HG02610 (cell line): ENCODE measurements around the gene SOCS6.
"Not testable (repeated sequence)": the region's sequence is repeated elsewhere in the genome, so short reads cannot be mapped to it uniquely, and the experiment has no call there.

Experiments
- ATAC-seq: cut with Tn5 transposase; IDR thresholded peaks from one replicate; pipeline ENCODE4 v1.9.1; 2021; ENCODE audit warnings: mild to moderate bottlenecking, moderate library complexity; ENCODE audit not compliant: unreplicated experiment

SOCS6 gene

DNA sequence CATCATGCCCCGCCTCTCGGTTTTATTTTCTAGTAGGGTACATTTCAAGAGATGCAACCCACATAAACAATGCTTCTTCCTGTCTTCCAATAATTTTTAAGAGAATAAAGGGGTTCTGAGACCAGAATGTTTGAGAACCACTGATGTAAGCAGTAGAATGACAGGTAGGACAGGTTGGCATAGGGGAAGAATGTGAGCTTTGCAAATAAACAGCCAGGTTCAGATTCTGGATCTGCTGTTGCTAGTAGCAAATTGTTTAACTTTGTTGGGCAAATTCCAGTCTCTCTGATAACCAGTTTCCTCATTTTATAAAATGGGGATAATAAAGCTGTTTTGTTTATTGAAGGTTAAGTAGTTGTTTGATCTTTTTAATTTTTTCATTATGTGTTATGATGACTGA, 32.8 kb downstream of the SOCS6 start:
- no peak for ATAC-seq

DNA sequence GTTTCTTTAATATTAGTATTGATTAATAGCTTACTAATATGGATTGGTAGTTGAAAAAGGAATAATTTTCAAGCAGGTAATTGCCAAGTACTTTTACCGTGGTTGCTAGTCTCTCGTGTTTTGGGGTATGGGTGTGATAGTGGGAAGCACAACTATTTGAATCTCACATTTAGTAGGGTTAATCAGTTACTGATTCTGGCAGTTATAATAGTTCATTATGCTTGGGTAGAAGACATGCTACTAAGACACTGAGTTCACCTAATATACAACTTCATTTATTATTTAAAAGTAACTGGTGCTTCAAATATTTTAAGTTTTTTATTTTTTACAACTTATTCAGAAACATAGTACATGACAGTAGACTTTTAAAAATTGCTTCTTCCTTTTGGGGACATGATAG, 33.5 kb downstream of the SOCS6 start:
- no peak for ATAC-seq

DNA sequence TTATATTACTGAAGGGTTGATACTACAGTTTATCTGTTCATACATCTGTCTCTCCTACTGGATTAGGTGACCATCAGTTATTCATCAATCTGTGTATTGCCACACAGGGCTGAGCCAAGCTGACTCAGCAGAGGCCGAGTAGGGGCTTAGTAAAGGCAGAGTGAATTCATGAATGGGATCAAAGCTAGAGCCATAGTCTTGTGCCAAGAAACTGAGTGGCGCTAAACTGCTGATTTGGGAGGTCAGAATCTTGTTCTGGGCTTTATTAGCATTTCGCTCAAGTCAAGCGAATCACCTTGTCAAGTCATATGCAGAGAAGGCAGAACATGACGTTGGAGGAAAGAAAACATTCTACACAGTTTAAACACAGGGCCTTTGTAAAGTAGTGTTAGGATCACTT, 34.1 kb downstream of the SOCS6 start:
- ATAC-seq: no peak

DNA sequence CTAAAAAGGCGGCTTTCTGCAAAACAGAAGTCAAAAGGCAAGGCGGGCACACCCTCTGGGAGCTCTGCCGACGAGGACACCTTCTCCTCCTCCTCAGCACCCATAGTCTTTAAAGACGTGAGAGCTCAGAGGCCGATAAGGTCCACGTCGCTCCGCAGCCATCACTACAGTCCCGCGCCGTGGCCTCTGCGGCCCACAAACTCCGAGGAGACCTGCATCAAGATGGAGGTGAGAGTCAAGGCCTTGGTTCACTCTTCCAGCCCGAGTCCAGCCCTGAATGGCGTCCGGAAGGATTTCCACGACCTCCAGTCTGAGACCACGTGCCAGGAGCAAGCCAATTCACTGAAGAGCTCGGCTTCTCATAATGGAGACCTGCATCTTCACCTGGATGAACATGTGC, 36.1 kb downstream of the SOCS6 start:
- ATAC-seq: no peak

DNA sequence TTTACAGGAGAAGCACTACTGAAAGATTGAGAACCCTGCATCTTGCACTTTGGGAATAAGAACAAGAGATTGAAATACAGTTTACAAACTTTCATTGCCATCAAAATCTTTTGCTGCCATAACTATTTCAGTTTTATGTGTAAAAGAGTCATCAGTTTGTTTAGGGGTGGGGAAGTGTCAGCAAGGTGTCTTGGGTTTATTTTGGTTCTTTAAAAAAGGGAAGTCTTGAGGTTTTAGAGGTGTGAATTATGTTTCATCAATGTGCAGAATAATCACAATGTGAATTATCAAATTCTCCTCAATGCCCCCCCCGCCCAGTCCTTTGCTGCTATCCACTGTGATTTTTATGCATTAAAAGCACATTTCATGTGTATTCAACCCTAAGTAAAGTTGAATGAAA, 37.4 kb downstream of the SOCS6 start:
- no peak for ATAC-seq

DNA sequence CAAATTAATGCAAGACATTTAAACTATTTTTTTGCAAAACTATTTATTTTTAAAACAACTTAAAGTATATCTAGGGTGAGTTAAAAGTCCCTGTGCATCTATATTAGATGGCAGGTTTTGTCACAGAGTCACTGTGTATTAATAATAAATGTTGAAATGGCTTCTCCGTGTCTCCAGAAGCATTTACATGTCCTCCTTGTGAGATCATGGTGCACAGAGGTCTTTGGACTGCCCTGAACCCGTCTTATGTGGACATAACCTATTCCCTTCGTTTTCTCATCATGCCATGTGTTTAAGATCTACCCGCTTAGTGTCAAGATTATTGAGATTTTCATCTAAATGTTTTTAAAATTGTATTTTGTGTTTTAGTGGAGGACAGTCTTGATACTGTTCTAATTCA, 39.3 kb downstream of the SOCS6 start:
- no peak for ATAC-seq

DNA sequence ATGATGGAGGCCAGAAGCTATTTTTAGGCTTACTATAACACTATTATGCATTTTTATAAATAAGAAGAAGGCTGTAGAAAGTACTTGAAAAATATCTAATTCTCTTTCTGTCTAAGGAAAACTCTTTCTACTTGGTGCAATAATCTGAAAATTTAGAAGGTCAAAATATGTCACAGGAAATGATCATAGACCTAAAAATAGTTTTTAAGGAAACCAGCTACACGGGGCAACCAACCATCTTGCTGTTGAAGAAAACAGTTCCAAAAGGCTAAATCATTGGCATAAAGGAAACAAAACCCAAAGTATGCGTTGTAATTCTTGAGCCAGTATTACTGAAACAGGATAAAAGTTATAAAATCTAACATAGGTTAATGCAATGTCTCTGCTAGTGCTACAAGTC, 40.2 kb downstream of the SOCS6 start:
- no peak for ATAC-seq

DNA sequence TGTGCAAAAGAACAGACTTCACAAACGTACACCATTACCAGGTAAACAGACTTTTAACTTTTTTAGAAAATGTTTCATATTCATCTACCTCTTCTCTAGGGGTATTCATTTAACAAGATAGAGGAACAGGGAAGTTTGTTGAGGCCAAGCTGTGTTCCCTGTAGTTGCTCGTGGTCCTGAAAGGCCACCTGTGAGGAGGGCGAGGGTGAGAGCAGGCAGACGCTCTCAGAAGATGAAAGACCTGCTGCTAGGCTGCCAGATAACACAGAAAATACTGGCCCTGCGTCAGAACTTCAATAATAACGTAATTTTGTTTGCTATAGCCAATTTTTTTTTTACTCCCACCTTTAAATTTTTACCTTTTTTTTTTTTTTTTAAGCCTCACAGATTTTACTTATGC, 42.0 kb downstream of the SOCS6 start:
- ATAC-seq: no peak

DNA sequence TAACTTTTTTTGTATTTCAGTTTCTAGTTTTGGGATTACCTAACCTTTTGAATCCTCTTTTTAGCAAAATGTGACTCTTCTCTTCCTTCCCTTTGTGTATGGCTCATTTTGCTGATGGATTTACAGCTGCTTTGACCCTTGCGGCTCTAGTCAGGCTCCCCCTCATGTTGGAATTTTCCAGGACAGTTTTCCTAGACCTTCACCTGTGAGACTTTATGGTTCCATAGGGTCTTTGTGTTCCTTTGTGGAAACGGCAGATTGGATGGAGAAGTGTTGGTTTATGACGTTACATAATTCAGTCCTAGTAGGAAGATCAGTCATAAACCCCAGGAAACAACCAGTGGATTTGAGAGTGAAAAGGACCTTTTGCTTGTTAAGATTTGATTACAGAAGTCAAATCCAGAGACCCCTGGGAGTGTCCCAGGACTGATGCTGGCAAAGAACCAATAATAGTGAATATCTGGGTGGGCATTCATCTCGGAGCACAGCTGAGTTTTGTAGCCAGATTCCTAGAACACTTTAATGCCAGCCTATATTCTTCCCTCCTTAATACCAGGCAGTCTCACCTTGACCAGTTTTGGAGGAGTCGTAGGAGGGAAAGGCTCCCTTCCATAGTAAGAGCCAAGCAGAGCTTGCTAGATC, 42.7 kb downstream of the SOCS6 start:
- no peak for ATAC-seq

DNA sequence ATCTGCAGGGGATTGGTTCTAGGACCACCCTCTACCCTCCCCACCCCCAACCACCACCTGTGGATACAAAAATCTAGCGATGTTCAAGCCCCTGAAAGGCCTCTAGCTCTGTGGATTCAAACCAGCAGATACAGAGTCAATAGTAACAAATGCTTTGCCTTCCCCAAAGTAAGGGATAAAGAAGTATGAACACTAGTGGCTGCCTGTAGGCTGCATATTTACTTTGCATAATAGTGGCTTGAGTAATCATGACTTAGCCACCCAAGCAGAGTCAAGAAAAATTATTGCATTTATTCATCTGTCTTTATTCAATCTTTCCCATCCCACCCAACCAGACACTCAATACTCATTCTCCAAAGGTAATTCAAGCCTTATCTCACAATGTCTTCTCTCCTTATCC, 43.8 kb downstream of the SOCS6 start:
- ATAC-seq: no peak

DNA sequence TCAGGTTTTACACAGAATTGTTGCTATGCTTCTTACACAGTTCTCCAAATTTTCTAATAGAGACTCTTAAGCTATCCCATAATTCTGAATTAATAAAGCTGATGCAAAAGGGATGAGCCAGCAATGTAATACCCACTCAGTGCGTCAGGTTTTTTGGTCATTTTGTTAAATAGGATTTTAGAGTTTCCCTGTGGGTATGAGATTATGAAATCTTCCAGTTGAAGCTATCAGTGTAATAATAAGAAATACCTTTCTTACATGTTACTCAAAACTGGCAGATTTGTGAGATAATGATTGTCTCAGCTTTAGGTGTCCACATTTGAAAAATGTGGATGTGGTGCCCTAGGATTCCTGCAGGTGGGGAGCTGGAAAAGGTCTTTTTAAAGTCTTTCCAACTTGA, 44.5 kb downstream of the SOCS6 start:
- no peak for ATAC-seq

DNA sequence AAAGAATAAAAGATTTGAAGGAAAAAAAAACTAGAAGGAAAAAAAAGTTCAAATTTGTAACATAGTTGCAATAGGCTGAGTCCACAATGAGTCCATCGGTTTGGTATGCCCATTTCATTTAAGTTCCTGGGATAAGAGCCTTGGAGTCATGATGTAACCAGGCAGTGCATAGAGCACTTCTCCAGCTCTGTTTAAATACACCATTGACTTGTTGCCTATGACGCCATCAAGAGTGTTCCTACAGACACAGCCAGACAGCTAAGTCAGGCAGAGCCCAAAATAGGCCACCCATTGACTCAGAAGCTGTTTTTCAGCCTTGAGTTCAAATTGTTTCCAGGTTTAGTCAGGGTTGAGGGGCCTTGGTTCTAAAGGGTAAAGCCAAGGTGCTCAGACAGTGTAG, 44.9 kb downstream of the SOCS6 start:
- no peak for ATAC-seq

DNA sequence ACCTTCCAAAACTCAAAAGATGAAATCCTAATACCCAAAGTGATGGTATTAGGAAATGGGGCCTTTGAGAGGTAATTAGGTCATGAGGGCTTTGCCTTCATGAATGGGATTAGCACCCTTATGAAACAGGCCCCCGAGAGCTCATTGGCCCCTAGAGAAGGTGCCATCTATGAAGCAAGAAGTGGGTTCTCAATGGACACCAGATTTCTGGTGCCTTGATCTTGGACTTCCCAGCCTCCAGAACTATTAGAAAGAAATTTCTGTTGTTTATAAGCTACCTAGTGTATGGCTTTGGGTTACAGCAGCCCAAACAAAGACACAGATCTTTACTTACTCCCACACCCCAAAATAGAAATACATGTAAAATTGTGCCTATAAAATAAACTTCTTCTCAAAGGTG, 45.4 kb downstream of the SOCS6 start:
- ATAC-seq: no peak

DNA sequence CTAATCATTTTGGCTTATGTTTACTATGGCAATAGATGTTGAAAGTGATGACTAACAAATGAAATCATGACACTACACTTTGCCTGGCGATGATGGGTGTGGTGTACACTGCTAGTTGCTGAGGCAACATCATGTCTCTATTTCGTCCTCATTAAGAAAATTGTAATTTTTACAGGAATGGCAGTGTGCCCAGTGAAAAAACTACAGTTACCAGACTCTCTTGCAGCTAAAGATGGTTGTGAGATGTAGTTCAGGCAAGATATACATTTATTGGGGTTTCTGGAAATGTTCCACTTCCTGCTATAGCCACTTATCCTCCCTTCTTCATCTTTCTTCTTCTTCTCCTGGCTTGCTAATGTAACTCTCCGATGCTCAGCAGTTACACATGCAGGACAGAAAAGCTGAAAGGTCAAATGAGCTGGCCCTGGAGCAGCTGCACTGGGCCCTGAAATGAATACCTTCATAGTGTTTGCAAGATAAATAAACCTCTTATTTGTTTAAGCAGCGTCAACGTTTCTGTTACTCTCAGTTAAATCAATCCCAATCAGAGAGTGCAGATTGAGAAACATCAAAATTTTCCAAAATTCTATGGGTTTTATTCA, 46.0 kb downstream of the SOCS6 start:
- ATAC-seq: no peak

DNA sequence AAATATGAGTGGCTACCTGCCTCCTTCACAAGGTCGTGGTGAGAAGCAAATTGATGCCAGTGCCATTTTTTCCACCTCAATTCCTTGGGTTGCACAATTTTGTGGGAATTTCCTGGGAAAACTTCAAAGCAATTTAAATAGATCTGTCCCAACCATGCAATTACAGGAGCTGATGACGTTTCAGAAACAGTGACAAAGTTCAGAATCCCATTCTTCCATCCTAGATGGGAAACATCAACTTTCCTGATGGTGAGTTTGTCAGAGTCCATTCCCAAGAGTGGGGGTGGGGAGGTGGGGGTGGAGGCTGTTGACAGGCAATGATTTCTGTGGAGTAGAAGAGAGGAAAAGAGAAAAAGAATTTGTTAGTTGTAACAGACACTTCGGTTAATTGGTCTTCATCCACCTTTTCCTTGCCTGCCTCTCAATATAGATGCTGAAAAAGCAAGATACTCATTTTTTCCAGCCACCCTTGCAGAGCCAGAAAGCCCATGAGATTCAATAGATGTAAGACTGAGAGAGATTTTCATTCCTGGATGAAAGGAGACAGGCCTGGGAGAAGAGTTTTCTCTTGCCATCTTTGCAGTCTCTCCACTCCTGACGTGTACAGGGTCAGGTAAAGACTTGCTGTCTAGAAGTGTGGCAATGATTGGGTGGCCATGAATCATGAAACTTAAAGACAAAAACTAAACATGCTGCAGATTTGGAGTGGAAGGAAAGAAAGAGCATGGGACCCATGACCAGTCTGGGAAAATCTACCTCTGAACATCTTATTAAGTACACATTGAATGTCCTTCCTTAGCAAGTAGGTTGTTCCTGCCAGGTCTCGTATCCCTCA, 47.3 kb downstream of the SOCS6 start:
- no peak for ATAC-seq

DNA sequence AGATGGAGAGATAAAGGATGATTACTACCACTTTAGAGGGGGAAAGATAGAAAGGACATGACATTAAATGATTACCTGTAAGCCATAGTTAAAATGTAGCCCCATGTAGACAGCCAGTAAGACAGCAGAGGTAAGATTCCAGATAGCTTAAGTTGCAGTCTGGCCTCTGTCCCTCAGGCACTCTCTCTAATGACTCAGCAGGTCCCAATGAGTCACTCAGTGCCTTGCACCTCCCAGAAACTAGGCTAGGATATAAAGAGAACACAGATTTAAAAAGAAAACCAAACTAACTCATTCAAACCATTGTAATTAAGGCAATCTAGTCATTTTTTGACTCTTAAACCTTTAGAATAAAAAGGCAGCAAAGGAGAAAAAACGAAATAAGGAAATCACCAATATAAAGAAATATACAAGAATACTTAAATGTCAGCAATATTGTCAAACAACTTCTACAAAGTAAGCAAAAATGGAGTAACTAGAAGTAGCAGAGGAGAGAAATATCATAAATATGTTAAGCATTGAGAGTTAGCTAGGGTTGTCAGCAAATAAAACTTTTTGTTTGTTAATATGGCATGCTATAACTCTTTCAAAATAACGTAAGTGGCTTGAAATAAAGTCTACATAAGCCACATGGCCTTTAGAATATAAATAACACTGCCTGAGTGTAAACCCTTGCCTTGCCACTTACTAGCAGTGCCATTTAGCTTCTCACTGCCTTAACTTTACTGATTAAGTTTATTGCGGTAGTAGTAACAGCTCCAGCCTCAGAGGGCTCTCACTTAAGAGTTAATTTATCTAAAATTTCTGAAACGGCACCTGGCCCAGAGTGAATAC, 48.5 kb downstream of the SOCS6 start:
- peak; percentile 86 for ATAC-seq

DNA sequence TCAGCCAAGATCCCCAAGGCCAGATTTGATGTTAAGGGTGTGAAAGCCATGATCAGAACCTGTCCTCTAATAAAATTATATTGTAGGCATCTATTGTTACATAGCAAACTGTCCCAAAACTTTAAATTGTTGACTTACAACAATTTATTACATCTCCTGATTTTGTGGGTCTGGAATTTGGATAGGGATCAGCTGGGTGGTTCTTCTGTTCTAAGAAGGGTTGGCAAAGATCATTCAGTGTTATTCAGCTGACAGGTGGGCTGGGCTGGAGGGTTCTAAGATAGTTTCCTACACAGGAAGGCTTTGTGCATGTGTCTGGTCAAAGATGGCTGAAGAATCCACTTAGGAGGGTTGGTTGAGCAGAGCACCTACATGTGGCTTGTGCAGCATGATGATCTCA, 50.0 kb downstream of the SOCS6 start:
- no peak for ATAC-seq

DNA sequence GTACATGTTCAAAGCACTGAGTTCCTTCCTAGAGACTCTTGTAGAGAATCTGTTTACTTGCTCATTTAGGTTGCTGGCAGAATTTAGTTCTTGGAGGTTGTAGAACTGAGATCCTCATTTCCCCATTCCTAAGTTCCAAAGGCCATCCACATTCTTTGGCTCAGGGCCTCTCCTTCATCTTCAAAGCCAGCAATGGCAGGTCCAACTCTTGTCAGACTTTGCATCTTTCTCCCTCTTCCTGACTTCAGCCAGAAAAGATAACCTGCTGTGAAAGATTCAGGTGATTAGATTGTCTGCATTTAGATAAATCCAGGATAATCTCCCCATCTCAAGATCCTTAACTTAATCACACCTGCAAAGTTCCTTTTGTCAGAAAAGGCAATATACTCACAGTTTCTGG, 51.1 kb downstream of the SOCS6 start:
- no peak for ATAC-seq

DNA sequence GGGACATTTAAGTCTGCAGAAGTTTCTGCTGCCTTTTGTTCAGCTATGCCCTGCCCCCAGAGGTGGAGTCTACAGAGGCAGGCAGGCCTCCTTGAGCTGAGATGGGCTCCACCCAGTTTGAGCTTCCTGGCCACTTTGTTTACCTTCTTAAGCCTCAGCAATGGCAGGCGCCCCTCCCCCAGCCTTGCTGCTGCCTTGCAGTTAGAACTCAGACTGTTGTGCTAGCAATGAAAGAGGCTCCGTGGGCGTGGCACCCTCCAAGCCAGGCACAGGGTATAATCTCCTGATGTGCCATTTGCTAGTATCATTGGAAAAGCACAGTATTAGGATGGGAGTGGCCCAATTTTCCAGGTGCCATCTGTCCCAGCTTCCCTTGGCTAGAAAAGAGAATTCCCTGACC, 59.6 kb downstream of the SOCS6 start:
- not testable (repeated sequence) for ATAC-seq

DNA sequence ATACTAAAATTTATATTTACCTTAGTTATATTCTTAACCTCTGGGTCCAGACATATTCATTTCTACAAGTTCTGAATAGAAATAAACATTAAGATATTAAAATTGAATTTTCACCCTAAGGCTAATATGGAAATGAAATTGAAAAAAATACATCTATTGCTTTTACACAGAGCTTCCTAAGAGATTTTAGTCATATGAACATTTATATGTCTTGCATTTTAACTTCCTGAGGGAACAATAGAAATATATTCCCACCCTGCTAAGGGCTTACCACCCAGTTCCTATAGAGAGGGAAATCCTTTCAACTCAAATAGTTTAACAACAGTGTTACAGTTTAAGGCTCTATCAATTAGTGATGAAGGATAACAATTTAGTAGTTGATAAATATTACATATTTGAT, 60.5 kb downstream of the SOCS6 start:
- no peak for ATAC-seq

DNA sequence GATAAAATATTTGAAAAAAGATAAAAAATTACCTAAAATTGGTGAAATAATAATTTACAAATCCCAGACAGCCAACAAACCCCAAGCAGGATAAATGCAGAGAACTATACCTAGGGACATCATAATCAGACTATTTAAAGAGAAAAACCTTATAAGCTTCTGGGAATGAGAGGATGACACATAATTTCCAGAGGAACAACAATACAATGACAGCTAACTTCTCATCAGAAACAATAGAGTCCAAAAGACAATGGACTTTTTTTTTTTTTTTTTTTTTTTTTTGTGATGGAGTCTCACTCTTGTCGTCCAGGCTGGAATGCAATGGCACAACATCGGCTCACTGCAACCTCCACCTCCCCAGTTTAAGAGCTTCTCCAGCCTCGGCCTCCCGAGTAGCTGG, 65.2 kb downstream of the SOCS6 start:
- no peak for ATAC-seq
